Naive thymus-derived CD8-positive, alpha-beta T cell (primary cell): ENCODE results near the gene LIFR. TPM values are rescaled to one million over a fixed set of nuclear protein-coding genes. Genes with fewer than 3 reads are reported as not detected.

Experiments used
- ATAC-seq, 2 donors: fragments of 150-1000 bp; cut with Tn5 transposase in 1 of 2; sonication (Bioruptor Pico), chemical (Tn5 transposase) in 1 of 2; 1 replicate in 1 of 2; 2 replicates in 1 of 2; pipeline ENCODE4 v1.10.0; 2021; ENCODE audit warnings: mild to moderate bottlenecking in 2 of 2, moderate library complexity in 2 of 2
- POLR2A ChIA-PET: fragments of 350-600 bp; sonication (Branson Sonifier 250); formaldehyde crosslinking; loops from one replicate; lab custom pipeline; 2021; ENCODE audit warnings: antibody characterized with exemption; lab: Charles Lee
- DNase-seq, 10 donors: peaks; one replicate each; pipeline versions ENCODE4 v3.0.0 to v3.0.0-alpha.2; 2020 to 2022
- H3K27ac Mint-ChIP-seq, 10 donors: one replicate each; pipeline ENCODE4 v1.8.0; 2020 to 2022; ENCODE audit warnings: mild to moderate bottlenecking in 10 of 10, mixed read lengths in 10 of 10, moderate library complexity in 4 of 10, inconsistent platforms in 1 of 10
- H3K27me3 Mint-ChIP-seq, 5 donors: one replicate each; pipeline ENCODE4 v1.8.0; 2021 to 2022; ENCODE audit warnings: mixed read lengths in 5 of 5
- H3K36me3 Mint-ChIP-seq, 3 donors: one replicate each; pipeline ENCODE4 v1.8.0; 2020 to 2022; ENCODE audit warnings: mixed read lengths in 3 of 3, mild to moderate bottlenecking in 2 of 3, inconsistent platforms in 1 of 3
- H3K4me1 Mint-ChIP-seq, 4 donors: one replicate each; pipeline ENCODE4 v1.8.0; 2021 to 2022; ENCODE audit warnings: mixed read lengths in 4 of 4
- H3K4me3 Mint-ChIP-seq, 10 donors: one replicate each; pipeline ENCODE4 v1.8.0; 2020 to 2022; ENCODE audit warnings: mild to moderate bottlenecking in 10 of 10, mixed read lengths in 10 of 10, moderate library complexity in 6 of 10, inconsistent platforms in 1 of 10
- H3K9me3 Mint-ChIP-seq, 9 donors: one replicate each; pipeline ENCODE4 v1.8.0; 2020 to 2022; ENCODE audit warnings: mixed read lengths in 9 of 9, mild to moderate bottlenecking in 3 of 9, inconsistent platforms in 1 of 9, moderate library complexity in 1 of 9
- polyA plus RNA-seq, 3 donors: library from polyadenylated mRNA; unstranded; fragments of 300-500 nt; fragmentation: Illumina TruSeq; gene quantifications; one replicate each; pipeline ENCODE4 v1.2.3, GENCODE V29; 2021
- total RNA-seq, 8 experiments: library from RNA in 2 of 8; stranded (reverse) in 2 of 8; gene quantifications; one replicate each; pipeline ENCODE4 v1.2.3 and lab custom pipeline; 2021 to 2026

LIFR gene
- total and polyA plus RNA-seq, 5 experiments from 2014 or later = not detected

DNA sequence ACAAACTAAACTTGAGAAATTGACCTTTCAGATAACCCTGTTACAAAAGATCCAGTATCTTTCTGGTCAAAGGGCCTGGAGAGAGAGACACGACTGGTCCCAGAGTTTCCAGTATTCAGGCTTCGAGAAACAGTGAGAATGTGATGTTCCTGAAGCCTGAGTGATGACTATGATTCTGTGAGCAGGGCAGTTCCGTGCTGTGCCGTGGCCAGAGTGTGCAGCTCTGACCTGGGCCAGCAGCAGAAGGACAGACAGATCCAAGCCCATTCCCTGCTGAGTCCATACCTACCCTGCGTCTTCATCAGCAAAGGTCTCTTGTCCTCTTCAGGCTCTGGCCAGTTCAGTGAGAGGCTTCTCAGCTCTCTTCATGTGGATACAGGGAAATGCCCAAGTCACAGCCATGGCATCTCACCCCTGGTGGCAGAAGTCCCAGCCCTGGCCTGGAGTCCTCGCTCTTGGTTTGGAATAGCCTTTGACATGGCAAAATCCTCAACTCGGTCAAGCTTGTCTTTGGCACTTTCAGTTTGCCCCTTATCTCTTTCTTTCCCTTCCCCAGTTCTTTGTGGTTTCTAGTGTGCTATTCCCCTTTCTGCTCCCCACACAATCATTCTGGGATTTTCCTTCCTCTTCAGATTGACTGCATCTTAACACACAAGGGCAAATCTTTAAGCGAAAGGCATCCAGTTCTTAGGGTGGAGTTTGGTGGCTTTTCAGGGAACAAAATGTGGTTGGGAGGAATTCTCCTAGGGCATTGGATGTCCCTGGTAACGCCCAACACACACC is 107.7 kb downstream of the LIFR start:
- POLR2A ChIA-PET = no interaction called here
- DNase-seq = no peak
- Mint-ChIP-seq H3K27ac (no peak overlapping the region), H3K27me3 (peaks cover 42 to 94% (median 68%) of the 10 kb centered on the region in 5 donors), H3K9me3 (no peaks in the 10 kb centered on the region), H3K4me1 (peaks cover 15 to 25% (median 20%) of the 10 kb centered on the region in 4 donors), H3K36me3 (peaks cover 0 to 6% (median 0%) of the 10 kb centered on the region in 3 donors), H3K4me3 (no peak overlapping the region)
- no peak for ATAC-seq

GRCh38 chr5:38447786-38448185 is 108.7 kb downstream of the LIFR start:
- POLR2A ChIA-PET = interaction anchor here (0.7 kb wide), 1 partner anchor 61 kb away, joined by 9 read pairs; no protein-coding TSS in a partner anchor
- ATAC-seq (no peak), DNase-seq (no peak)
- H3K27me3 Mint-ChIP-seq = peaks cover 38 to 94% (median 68%) of the 10 kb centered on the region in 5 donors
- H3K4me3 Mint-ChIP-seq = no peak overlapping the region
- H3K9me3 Mint-ChIP-seq = no peaks in the 10 kb centered on the region
- no peak overlapping the region for H3K27ac Mint-ChIP-seq
- peaks cover 0 to 6% (median 0%) of the 10 kb centered on the region in 3 donors for H3K36me3 Mint-ChIP-seq
- H3K4me1 Mint-ChIP-seq = peaks cover 6 to 16% (median 12%) of the 10 kb centered on the region in 4 donors

- Mint-ChIP-seq H3K27ac (no peak overlapping the region), H3K4me3 (no peak overlapping the region), H3K4me1 (peaks cover 0 to 8% (median 7%) of the 10 kb centered on the region in 4 donors), H3K36me3 (peaks cover 0 to 6% (median 0%) of the 10 kb centered on the region in 3 donors), H3K27me3 (peaks cover 35 to 87% (median 64%) of the 10 kb centered on the region in 5 donors), H3K9me3 (no peaks in the 10 kb centered on the region)
- ATAC-seq (no peak), DNase-seq (no peak)
- POLR2A ChIA-PET = no interaction called here
Observed at GRCh38 chr5:38447056-38447455, 109.4 kb downstream of the LIFR start.

- H3K4me3 Mint-ChIP-seq = no peak overlapping the region
- POLR2A ChIA-PET = no interaction called here
- H3K9me3 Mint-ChIP-seq = no peaks in the 10 kb centered on the region
- peaks cover 0 to 8% (median 5%) of the 10 kb centered on the region in 4 donors for H3K4me1 Mint-ChIP-seq
- no peak for ATAC-seq
- DNase-seq = no peak
- H3K36me3 Mint-ChIP-seq = peaks cover 0 to 6% (median 0%) of the 10 kb centered on the region in 3 donors
- H3K27ac Mint-ChIP-seq = no peak overlapping the region
- H3K27me3 Mint-ChIP-seq = peaks cover 38 to 87% (median 66%) of the 10 kb centered on the region in 5 donors
Observed at GRCh38 chr5:38446029-38446522, 110.4 kb downstream of the LIFR start.

- DNase-seq = no peak
- H3K36me3 Mint-ChIP-seq = peaks cover 0 to 6% (median 0%) of the 10 kb centered on the region in 3 donors
- no peaks in the 10 kb centered on the region for H3K9me3 Mint-ChIP-seq
- no peak overlapping the region for H3K4me3 Mint-ChIP-seq
- ATAC-seq = no peak
- POLR2A ChIA-PET = no interaction called here
- peaks cover 0 to 2% (median under 1%) of the 10 kb centered on the region in 4 donors for H3K4me1 Mint-ChIP-seq
- H3K27me3 Mint-ChIP-seq = peaks cover 34 to 87% (median 63%) of the 10 kb centered on the region in 5 donors
- H3K27ac Mint-ChIP-seq = no peak overlapping the region
Observed at GRCh38 chr5:38445374-38446028, 110.9 kb downstream of the LIFR start.

GRCh38 chr5:38443390-38443789 is 113.1 kb downstream of the LIFR start:
- Mint-ChIP-seq H3K9me3 (no peaks in the 10 kb centered on the region), H3K36me3 (peaks cover 0 to 6% (median 0%) of the 10 kb centered on the region in 3 donors), H3K27ac (no peak overlapping the region), H3K27me3 (peaks cover 24 to 87% (median 56%) of the 10 kb centered on the region in 5 donors), H3K4me3 (no peak overlapping the region), H3K4me1 (no peaks in the 10 kb centered on the region)
- DNase-seq (no peak), ATAC-seq (no peak)
- POLR2A ChIA-PET = interaction anchor here (0.7 kb wide), 1 partner anchor 25 kb away, joined by 8 read pairs; no protein-coding TSS in a partner anchor

DNA sequence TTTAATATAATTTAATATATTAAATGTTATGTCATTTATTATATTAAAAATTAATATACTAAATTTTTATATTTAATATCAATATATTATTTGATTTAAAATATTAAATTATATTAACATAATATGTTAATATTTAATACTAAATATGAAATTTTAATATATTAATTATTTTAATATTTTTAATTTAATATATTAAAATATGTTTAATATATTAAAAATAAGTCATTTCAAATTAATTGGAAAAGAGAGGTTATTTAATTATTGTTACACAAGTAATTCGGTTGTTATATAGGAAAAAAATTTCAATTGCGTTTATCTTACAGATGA is 114.2 kb downstream of the LIFR start:
- Mint-ChIP-seq H3K27me3 (peaks cover 19 to 79% (median 53%) of the 10 kb centered on the region in 5 donors), H3K4me3 (no peak overlapping the region), H3K36me3 (peaks cover 0 to 6% (median 0%) of the 10 kb centered on the region in 3 donors), H3K27ac (no peak overlapping the region), H3K9me3 (no peaks in the 10 kb centered on the region), H3K4me1 (no peaks in the 10 kb centered on the region)
- POLR2A ChIA-PET = interaction anchor here (0.8 to 0.9 kb wide), 2 partner anchors 11 to 1105 kb away, joined by 3 to 4 read pairs; no protein-coding TSS in a partner anchor
- ATAC-seq (no peak), DNase-seq (no peak)

- ATAC-seq (peak; percentile 99), DNase-seq (peak; percentile 59 to 85 (median 76))
- H3K4me3 Mint-ChIP-seq = no peak overlapping the region
- H3K27me3 Mint-ChIP-seq = peaks cover 19 to 79% (median 52%) of the 10 kb centered on the region in 5 donors
- no peak overlapping the region for H3K27ac Mint-ChIP-seq
- H3K36me3 Mint-ChIP-seq = peaks cover 0 to 1% (median 0%) of the 10 kb centered on the region in 3 donors
- POLR2A ChIA-PET = interaction anchor here (0.8 to 0.9 kb wide), 2 partner anchors 12 to 1106 kb away, joined by 3 to 4 read pairs; no protein-coding TSS in a partner anchor
- no peaks in the 10 kb centered on the region for H3K9me3 Mint-ChIP-seq
- peaks cover 0 to 2% (median 0%) of the 10 kb centered on the region in 4 donors for H3K4me1 Mint-ChIP-seq
Observed at GRCh38 chr5:38441453-38442246, 114.8 kb downstream of the LIFR start.

DNA sequence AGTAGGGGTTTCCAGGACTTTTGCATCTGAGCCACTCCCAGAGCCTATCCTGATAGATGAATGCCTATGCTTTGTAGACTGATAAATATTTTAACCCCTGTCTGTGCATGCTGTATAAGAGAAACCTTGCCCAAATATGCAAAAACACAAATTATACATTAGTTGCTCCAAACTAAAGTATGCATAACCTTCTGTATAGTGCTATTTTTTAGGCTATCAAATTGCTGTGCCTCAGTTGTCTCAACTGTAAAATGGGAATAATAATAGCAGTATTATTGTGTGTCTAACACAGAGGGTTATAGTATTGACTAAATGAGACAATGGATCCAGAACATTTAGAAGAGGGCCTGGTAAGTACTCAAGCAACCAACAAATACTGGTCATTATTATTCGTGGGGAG is 117.7 kb downstream of the LIFR start:
- peaks cover 20 to 71% (median 51%) of the 10 kb centered on the region in 5 donors for H3K27me3 Mint-ChIP-seq

DNA sequence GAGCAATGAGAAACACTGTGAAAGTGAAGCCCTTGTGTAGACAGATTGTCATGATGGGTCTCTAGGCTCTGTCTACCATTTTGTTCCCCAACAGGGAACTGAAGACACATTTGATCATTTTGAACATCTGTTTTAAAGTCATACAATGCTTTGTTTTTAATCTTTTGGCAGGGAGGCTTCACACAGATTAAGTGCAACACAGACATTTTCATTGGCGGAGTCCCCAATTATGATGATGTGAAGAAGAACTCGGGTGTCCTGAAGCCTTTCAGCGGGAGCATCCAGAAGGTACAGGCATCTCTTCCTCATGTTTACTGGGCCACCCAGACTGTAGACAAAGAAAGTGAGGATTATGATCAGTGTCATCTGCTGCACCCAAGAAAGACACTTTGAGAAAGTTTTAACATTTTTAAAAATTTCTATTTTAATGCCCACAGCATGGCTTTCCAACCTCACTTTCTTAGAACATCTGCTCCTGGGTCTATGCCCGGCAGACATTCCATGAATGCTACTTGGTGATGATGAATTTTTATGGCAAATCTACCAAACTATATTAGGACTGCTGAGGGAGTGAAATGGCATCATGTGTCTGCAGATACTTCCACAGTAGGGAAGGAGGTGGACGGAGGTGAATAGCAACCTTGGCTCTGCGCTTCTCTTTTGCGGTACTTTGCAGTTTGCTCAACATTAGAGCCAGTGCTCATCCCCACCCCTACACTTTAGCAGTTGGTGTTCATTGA is 121.3 kb downstream of the LIFR start:
- Mint-ChIP-seq H3K36me3 (no peaks in the 10 kb centered on the region), H3K27me3 (peaks cover 13 to 63% (median 45%) of the 10 kb centered on the region in 5 donors), H3K9me3 (no peaks in the 10 kb centered on the region), H3K4me3 (no peak overlapping the region), H3K27ac (no peak overlapping the region), H3K4me1 (peaks cover 0 to 2% (median 0%) of the 10 kb centered on the region in 4 donors)
- ATAC-seq (no peak), DNase-seq (no peak)
- POLR2A ChIA-PET = no interaction called here

More for the DNA sequence above, 117.7 kb downstream of the LIFR start:
- Mint-ChIP-seq H3K4me1 (peaks cover 0 to 2% (median 0%) of the 10 kb centered on the region in 4 donors), H3K4me3 (no peak overlapping the region), H3K27ac (no peak overlapping the region), H3K36me3 (no peaks in the 10 kb centered on the region), H3K9me3 (no peaks in the 10 kb centered on the region)
- DNase-seq = no peak
- ATAC-seq = no peak
- POLR2A ChIA-PET = no interaction called here

DNA sequence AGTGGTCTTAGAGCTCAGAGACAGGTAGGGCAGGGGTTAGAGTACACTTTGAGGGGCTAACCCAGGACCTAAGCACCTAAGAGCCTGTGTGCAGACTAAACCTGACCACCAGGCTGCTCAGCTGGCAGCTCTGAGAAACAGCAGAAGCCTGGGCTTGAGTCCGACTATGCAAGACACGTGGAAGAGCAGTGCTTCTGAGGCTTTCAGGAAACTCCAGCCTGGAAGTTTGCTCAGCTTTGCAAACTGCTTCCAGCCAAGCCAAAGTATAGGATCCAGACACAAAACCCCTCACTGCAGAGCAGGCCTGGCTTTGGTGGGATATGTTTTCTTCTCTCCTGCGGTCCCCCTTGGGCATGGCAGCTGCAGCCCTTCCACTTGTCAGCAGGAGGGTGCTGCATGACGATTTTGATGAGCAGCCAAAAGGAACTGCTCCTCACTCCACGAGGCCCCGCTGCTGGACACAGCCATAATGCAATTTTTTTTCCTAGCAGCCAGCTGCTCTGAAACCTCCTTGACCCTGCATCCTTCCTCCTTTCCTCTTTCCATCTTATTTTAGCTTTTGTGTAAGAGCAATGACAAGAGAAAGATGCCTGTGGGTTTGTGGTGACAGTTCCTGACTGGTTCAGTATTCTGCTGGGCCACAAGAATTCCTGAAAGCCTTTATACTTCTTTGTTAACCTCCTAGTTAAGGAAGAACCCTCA is 123.1 kb downstream of the LIFR start:
- H3K36me3 Mint-ChIP-seq = no peaks in the 10 kb centered on the region
- no peak for DNase-seq
- no peak for ATAC-seq
- POLR2A ChIA-PET = no interaction called here
- H3K4me3 Mint-ChIP-seq = no peak overlapping the region
- no peaks in the 10 kb centered on the region for H3K9me3 Mint-ChIP-seq
- no peak overlapping the region for H3K27ac Mint-ChIP-seq
- peaks cover 17 to 64% (median 39%) of the 10 kb centered on the region in 5 donors for H3K27me3 Mint-ChIP-seq
- peaks cover 0 to 2% (median 0%) of the 10 kb centered on the region in 4 donors for H3K4me1 Mint-ChIP-seq
